ENCODE data around the gene HCRTR1.

DNA sequence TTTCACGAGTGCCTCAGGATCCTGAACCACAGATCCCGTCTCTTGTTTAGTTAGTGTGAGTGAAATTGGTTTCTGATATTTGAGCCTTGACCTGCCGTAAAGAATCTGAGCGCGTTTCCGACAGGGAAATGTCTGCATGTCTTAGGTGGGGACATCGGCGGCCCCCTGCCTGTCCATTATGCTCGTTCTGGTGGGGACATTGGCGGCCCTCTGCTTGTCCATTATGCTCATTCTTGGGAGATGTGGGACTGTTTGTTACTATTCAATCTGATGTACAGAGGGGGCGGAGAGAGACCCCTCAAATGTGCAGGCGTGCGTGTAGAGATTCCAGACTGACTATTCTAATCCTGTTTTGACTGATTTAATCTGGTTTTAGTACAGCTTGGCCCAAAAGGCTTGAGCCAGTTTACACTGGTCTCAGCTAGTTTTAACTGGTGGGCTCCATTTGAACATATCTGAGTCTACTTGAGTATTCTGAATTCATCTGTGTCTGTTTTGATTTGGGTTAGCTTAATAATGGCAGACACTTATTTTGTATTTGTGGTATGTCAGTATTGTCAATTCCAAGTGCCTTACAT, 47.8 kb upstream of the HCRTR1 start:
- no peak for TF ChIP-seq POLR2A (IDR thresholded peaks at IDR 0.05)
- TF ChIP-seq, protein P1, sequence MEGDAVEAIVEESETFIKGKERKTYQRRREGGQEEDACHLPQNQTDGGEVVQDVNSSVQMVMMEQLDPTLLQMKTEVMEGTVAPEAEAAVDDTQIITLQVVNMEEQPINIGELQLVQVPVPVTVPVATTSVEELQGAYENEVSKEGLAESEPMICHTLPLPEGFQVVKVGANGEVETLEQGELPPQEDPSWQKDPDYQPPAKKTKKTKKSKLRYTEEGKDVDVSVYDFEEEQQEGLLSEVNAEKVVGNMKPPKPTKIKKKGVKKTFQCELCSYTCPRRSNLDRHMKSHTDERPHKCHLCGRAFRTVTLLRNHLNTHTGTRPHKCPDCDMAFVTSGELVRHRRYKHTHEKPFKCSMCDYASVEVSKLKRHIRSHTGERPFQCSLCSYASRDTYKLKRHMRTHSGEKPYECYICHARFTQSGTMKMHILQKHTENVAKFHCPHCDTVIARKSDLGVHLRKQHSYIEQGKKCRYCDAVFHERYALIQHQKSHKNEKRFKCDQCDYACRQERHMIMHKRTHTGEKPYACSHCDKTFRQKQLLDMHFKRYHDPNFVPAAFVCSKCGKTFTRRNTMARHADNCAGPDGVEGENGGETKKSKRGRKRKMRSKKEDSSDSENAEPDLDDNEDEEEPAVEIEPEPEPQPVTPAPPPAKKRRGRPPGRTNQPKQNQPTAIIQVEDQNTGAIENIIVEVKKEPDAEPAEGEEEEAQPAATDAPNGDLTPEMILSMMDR (IDR thresholded peaks at IDR 0.05): no peak
